Panc1 (cell line): ENCODE results near the gene STX2. TPM values are rescaled to one million over a fixed set of nuclear protein-coding genes. Genes with fewer than 3 reads are reported as not detected.

Source experiments
- ATAC-seq: fragments of 200-7000 bp; cut with Tn5 transposase; 2 replicates; pipeline ENCODE4 v1.9.1; 2020; ENCODE audit warnings: mild to moderate bottlenecking, moderate library complexity
- BruUV-seq: library from RNA; stranded (reverse); fragments of 400-500 nt; replicated peaks from 2 replicates; lab custom pipeline; 2021; lab: Mats Ljungman, UMichigan
- CTCF ChIA-PET: fragments of 300-600 bp; sonication (Branson Sonifier 250); formaldehyde crosslinking; loops from one replicate; lab custom pipeline; 2022; ENCODE audit warnings: antibody characterized with exemption; lab: Charles Lee
- POLR2A ChIA-PET: fragments of 300-600 bp; sonication (Branson Sonifier 250); formaldehyde crosslinking; loops from one replicate; lab custom pipeline; 2022; ENCODE audit warnings: antibody characterized with exemption; lab: Charles Lee
- DNase-seq: peaks from one replicate; pipeline ENCODE4 v3.0.0-alpha.2; 2010; ENCODE audit warnings: low read depth, low spot score
- H3K27ac ChIP-seq: 2 replicates; pipeline ENCODE4 v1.5.1; 2011; ENCODE audit warnings: mild to moderate bottlenecking, low read length, inconsistent platforms
- H3K27me3 ChIP-seq: fragments of 200-500 bp; sonication (Bioruptor generic); 2 replicates; pipeline ENCODE4 v1.6.0; 2014; ENCODE audit warnings: low read length, inconsistent platforms; ENCODE audit not compliant: control insufficient read depth, insufficient read depth
- H3K36me3 ChIP-seq: fragments of 200-500 bp; sonication (Bioruptor generic); 2 replicates; pipeline ENCODE4 v1.5.1; 2014; ENCODE audit warnings: inconsistent platforms, mild to moderate bottlenecking, low read length, moderate library complexity; ENCODE audit not compliant: control insufficient read depth, insufficient read depth
- H3K4me1 ChIP-seq: 2 replicates; pipeline ENCODE4 v1.5.1; 2011; ENCODE audit warnings: inconsistent platforms, mild to moderate bottlenecking, low read length, moderate library complexity; ENCODE audit not compliant: control insufficient read depth, insufficient read depth
- H3K4me3 ChIP-seq, 2 experiments: 2 replicates each; pipeline ENCODE4 v1.5.1; 2011 to 2012; ENCODE audit warnings: low read depth in 2 of 2, low read length in 2 of 2, mild to moderate bottlenecking in 2 of 2, inconsistent platforms in 1 of 2, moderate library complexity in 1 of 2
- H3K9me3 ChIP-seq: fragments of 200-500 bp; sonication (Bioruptor generic); 2 replicates; pipeline ENCODE4 v1.5.1; 2014; ENCODE audit warnings: low read depth, mild to moderate bottlenecking, inconsistent platforms, low read length, moderate library complexity; ENCODE audit not compliant: control insufficient read depth, insufficient read depth
- POLR2AphosphoS5 ChIP-seq: IDR thresholded peaks from 2 replicates; pipeline ENCODE4 v1.6.1; 2012; ENCODE audit warnings: mild to moderate bottlenecking, low read depth, low read length, moderate library complexity
- SIN3A ChIP-seq: IDR thresholded peaks from 2 replicates; pipeline ENCODE4 v1.6.1; 2012; ENCODE audit warnings: low read depth, mild to moderate bottlenecking, low read length, moderate library complexity, borderline replicate concordance; ENCODE audit not compliant: insufficient read depth
- TCF7L2 ChIP-seq: IDR thresholded peaks from 2 replicates; pipeline ENCODE4 v1.6.1; 2011; ENCODE audit warnings: mild to moderate bottlenecking, low read depth, low read length, inconsistent platforms
- in situ Hi-C: cut with HindIII; loops from 2 replicates; pipeline ENCODE4 v1.10.0; 2016; ENCODE audit warnings: low sequenced_read_pairs, low pct_unique_long_range_greater_than_20kb
- intact Hi-C: fragments of 100-400 bp; cut with micrococcal nuclease; formaldehyde crosslinking; loops from one replicate; pipeline ENCODE4 v1.10.0; 2022; ENCODE audit not compliant: unreplicated experiment
- total RNA-seq: library from RNA; stranded (reverse); gene quantifications from one replicate; pipeline ENCODE4 v1.2.1, GENCODE V29; 2021; ENCODE audit not compliant: unreplicated experiment
- TF ChIP-seq, protein P1 (sequence below): fragments of 450-650 bp; IDR thresholded peaks from 2 replicates; pipeline ENCODE4 v1.5.1; 2017; ENCODE audit warnings: mild to moderate bottlenecking
- TF ChIP-seq, protein P2 (sequence below), 2 experiments: IDR thresholded peaks; 2 replicates each; pipeline ENCODE4 v1.6.1; 2011 to 2012; ENCODE audit warnings: low read depth in 2 of 2, control low read depth in 1 of 2, low read length in 1 of 2, mild to moderate bottlenecking in 1 of 2, moderate library complexity in 1 of 2; ENCODE audit not compliant: insufficient read depth in 1 of 2

Gene STX2
- total RNA-seq, 1 experiment from 2014 or later = 34.0 TPM

DNA sequence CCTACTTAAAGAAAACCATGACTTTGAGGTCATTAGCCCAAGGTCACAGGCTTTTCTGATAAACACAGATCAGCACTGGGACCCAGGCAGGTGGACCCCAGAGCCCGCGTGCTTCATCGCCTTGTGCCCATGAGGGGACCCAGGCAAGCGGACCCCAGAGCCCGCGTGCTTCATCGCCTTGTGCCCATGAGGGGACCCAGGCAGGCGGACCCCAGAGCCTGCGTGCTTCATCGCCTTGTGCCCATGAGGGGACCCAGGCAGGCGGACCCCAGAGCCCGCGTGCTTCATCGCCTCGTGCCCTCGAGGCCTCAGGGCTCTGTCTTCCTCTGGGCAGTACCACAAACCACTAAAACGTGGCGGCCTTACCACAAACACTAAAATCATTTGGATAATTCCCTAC is 31.7 kb downstream of the STX2 start:
- no peak overlapping the region for H3K27ac ChIP-seq
- TF ChIP-seq SIN3A (no peak), TCF7L2 (no peak), POLR2AphosphoS5 (no peak)
- TF ChIP-seq, protein P1, sequence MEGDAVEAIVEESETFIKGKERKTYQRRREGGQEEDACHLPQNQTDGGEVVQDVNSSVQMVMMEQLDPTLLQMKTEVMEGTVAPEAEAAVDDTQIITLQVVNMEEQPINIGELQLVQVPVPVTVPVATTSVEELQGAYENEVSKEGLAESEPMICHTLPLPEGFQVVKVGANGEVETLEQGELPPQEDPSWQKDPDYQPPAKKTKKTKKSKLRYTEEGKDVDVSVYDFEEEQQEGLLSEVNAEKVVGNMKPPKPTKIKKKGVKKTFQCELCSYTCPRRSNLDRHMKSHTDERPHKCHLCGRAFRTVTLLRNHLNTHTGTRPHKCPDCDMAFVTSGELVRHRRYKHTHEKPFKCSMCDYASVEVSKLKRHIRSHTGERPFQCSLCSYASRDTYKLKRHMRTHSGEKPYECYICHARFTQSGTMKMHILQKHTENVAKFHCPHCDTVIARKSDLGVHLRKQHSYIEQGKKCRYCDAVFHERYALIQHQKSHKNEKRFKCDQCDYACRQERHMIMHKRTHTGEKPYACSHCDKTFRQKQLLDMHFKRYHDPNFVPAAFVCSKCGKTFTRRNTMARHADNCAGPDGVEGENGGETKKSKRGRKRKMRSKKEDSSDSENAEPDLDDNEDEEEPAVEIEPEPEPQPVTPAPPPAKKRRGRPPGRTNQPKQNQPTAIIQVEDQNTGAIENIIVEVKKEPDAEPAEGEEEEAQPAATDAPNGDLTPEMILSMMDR = no peak
- TF ChIP-seq, protein P2, sequence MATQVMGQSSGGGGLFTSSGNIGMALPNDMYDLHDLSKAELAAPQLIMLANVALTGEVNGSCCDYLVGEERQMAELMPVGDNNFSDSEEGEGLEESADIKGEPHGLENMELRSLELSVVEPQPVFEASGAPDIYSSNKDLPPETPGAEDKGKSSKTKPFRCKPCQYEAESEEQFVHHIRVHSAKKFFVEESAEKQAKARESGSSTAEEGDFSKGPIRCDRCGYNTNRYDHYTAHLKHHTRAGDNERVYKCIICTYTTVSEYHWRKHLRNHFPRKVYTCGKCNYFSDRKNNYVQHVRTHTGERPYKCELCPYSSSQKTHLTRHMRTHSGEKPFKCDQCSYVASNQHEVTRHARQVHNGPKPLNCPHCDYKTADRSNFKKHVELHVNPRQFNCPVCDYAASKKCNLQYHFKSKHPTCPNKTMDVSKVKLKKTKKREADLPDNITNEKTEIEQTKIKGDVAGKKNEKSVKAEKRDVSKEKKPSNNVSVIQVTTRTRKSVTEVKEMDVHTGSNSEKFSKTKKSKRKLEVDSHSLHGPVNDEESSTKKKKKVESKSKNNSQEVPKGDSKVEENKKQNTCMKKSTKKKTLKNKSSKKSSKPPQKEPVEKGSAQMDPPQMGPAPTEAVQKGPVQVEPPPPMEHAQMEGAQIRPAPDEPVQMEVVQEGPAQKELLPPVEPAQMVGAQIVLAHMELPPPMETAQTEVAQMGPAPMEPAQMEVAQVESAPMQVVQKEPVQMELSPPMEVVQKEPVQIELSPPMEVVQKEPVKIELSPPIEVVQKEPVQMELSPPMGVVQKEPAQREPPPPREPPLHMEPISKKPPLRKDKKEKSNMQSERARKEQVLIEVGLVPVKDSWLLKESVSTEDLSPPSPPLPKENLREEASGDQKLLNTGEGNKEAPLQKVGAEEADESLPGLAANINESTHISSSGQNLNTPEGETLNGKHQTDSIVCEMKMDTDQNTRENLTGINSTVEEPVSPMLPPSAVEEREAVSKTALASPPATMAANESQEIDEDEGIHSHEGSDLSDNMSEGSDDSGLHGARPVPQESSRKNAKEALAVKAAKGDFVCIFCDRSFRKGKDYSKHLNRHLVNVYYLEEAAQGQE (IDR thresholded peaks at IDR 0.05; ENCODE audit: insufficient read depth in 1 of 2, low read depth in 2 of 2, low read length in 1 of 2) = no peak
- ATAC-seq (no peak), DNase-seq (no peak)
- no peaks in the 10 kb centered on the region for H3K27me3 ChIP-seq
- no peaks in the 10 kb centered on the region for H3K4me1 ChIP-seq
- ChIA-PET CTCF (no interaction called here), POLR2A (no interaction called here)
- 0 out of 2 replicates have a peak, but pooled peaks cover 3% of the 10 kb centered on the region for H3K36me3 ChIP-seq
- no TSS peak for BruUV-seq
- H3K4me3 ChIP-seq = no peak overlapping the region
- intact Hi-C loops = no loop called here
- in situ Hi-C loops = no loop called here
- no peaks in the 10 kb centered on the region for H3K9me3 ChIP-seq

DNA sequence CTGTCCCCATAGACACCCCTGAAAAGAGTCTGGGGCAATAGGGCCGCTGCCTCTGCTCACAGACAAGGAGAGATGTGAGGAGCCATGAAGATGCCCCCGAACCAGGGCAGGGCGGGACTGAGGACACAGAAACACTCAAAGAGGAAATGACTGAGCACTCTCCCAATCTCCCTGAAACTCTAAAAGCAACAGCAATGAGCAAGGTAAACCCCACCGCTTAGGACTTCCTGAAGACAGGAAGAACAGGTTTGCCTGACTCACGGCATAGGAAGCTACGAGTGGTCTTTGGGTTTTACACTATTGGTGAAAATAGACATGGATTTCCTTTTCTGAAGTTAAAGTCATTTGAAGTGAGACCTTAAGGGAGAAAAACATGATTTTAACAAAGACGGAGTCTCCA is 32.5 kb downstream of the STX2 start:
- no peak for ATAC-seq
- H3K4me1 ChIP-seq = no peaks in the 10 kb centered on the region
- no peak overlapping the region for H3K4me3 ChIP-seq
- TF ChIP-seq, protein P2 (IDR thresholded peaks at IDR 0.05; ENCODE audit: insufficient read depth in 1 of 2, low read depth in 2 of 2, low read length in 1 of 2) = no peak
- TF ChIP-seq POLR2AphosphoS5 (no peak), SIN3A (no peak), TCF7L2 (no peak)
- TF ChIP-seq, protein P1 = no peak
- H3K27me3 ChIP-seq = no peaks in the 10 kb centered on the region
- ChIA-PET CTCF (no interaction called here), POLR2A (no interaction called here)
- intact Hi-C loops (no loop called here), in situ Hi-C loops (no loop called here)
- no peaks in the 10 kb centered on the region for H3K9me3 ChIP-seq
- DNase-seq = no peak
- H3K36me3 ChIP-seq = no peaks in the 10 kb centered on the region
- H3K27ac ChIP-seq = no peak overlapping the region
- no TSS peak for BruUV-seq
